HCT116 (cell line): ENCODE results near the gene CCDC63.
"Not testable (repeated sequence)": the region's sequence is repeated elsewhere in the genome, so short reads cannot be mapped to it uniquely, and the experiment has no call there.

Experiments used
- CTCF ChIP-seq, 3 experiments: fragments of 200-600 bp in 1 of 3; sonication (generic) in 1 of 3; IDR thresholded peaks in 2 of 3; conservative IDR thresholded peaks in 1 of 3; 2 replicates each; pipeline ENCODE4 v1.5.1; 2012 to 2017; ENCODE audit warnings: low read depth in 2 of 3, low read length in 2 of 3, antibody characterized with exemption in 1 of 3, borderline replicate concordance in 1 of 3, control low read depth in 1 of 3, mild to moderate bottlenecking in 1 of 3, mixed read lengths in 1 of 3, mixed run types in 1 of 3, moderate library complexity in 1 of 3; ENCODE audit not compliant: insufficient read depth in 1 of 3
- POLR2AphosphoS5 ChIP-seq: IDR thresholded peaks from 2 replicates; pipeline ENCODE4 v1.6.1; 2011; ENCODE audit warnings: mild to moderate bottlenecking, low read depth, low read length, moderate library complexity

- not testable (repeated sequence) for TF ChIP-seq POLR2AphosphoS5; CTCF (IDR thresholded peaks at IDR 0.05 in 2 of 3, conservative IDR thresholded peaks at IDR 0.05 in 1 of 3; ENCODE audit: borderline replicate concordance in 1 of 3, insufficient read depth in 1 of 3, low read depth in 2 of 3, low read length in 2 of 3)
Measured at GRCh38 chr12:110857954-110858353, 11.2 kb downstream of the CCDC63 start.
